ENCODE data around the gene KCP. TPM values are rescaled to one million over a fixed set of nuclear protein-coding genes. Genes with fewer than 3 reads are reported as not detected.

KCP gene
- total RNA-seq, 1 donor from 2014 or later, result 4.3 TPM

DNA sequence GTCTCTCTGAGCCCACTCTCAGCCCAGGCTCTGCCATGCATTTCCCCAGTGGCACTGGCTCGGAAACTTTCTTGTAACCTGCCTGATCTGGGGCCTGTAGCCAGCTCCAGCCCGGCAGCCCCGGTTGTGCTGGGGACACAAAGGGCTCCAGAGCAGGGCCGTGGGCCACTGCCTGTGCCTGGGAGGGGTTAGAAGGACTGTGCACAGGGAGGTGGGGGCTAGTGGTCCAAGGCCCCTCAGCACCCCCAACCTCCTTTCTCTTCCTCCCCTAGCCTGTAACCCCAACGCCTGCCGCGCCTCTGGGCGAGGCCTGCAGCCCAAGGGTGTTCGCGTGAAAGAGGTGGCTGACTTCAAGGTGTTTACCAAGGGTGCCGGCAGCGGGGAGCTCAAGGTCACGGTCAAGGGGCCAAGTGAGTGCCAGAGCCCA, 70.7 kb downstream of the KCP start:
- TF ChIP-seq, protein P1, sequence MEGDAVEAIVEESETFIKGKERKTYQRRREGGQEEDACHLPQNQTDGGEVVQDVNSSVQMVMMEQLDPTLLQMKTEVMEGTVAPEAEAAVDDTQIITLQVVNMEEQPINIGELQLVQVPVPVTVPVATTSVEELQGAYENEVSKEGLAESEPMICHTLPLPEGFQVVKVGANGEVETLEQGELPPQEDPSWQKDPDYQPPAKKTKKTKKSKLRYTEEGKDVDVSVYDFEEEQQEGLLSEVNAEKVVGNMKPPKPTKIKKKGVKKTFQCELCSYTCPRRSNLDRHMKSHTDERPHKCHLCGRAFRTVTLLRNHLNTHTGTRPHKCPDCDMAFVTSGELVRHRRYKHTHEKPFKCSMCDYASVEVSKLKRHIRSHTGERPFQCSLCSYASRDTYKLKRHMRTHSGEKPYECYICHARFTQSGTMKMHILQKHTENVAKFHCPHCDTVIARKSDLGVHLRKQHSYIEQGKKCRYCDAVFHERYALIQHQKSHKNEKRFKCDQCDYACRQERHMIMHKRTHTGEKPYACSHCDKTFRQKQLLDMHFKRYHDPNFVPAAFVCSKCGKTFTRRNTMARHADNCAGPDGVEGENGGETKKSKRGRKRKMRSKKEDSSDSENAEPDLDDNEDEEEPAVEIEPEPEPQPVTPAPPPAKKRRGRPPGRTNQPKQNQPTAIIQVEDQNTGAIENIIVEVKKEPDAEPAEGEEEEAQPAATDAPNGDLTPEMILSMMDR (IDR thresholded peaks at IDR 0.05; ENCODE audit: unreplicated experiment), result no peak
- no peak overlapping the region for H3K27ac Mint-ChIP-seq (ENCODE audit: unreplicated experiment)
- H3K4me1 Mint-ChIP-seq (ENCODE audit: unreplicated experiment), result no peaks in the 10 kb centered on the region
- no peaks in the 10 kb centered on the region for H3K9me3 Mint-ChIP-seq (ENCODE audit: unreplicated experiment)
- H3K4me3 Mint-ChIP-seq (ENCODE audit: unreplicated experiment), result no peak overlapping the region
- DNase-seq (ENCODE audit: low spot score), result no peak
- H3K27me3 Mint-ChIP-seq (ENCODE audit: unreplicated experiment), result peaks cover 13% of the 10 kb centered on the region
- H3K36me3 Mint-ChIP-seq (ENCODE audit: low read depth, unreplicated experiment), result no peaks in the 10 kb centered on the region

- Mint-ChIP-seq H3K36me3 (ENCODE audit: low read depth, unreplicated experiment) (no peaks in the 10 kb centered on the region), H3K4me1 (ENCODE audit: unreplicated experiment) (no peaks in the 10 kb centered on the region), H3K9me3 (ENCODE audit: unreplicated experiment) (no peaks in the 10 kb centered on the region), H3K27me3 (ENCODE audit: unreplicated experiment) (peaks cover 16% of the 10 kb centered on the region), H3K27ac (ENCODE audit: unreplicated experiment) (no peak overlapping the region), H3K4me3 (ENCODE audit: unreplicated experiment) (no peak overlapping the region)
- TF ChIP-seq, protein P1 (IDR thresholded peaks at IDR 0.05; ENCODE audit: unreplicated experiment), result no peak
- no peak for DNase-seq (ENCODE audit: low spot score)
Observed at GRCh38 chr7:128838981-128839731, 71.4 kb downstream of the KCP start.

- DNase-seq (ENCODE audit: low spot score), result no peak
- Mint-ChIP-seq H3K27me3 (ENCODE audit: unreplicated experiment) (peaks cover 16% of the 10 kb centered on the region), H3K4me1 (ENCODE audit: unreplicated experiment) (no peaks in the 10 kb centered on the region), H3K36me3 (ENCODE audit: low read depth, unreplicated experiment) (no peaks in the 10 kb centered on the region), H3K27ac (ENCODE audit: unreplicated experiment) (no peak overlapping the region), H3K9me3 (ENCODE audit: unreplicated experiment) (no peaks in the 10 kb centered on the region), H3K4me3 (ENCODE audit: unreplicated experiment) (no peak overlapping the region)
- TF ChIP-seq, protein P1 (IDR thresholded peaks at IDR 0.05; ENCODE audit: unreplicated experiment), result no peak
Observed at GRCh38 chr7:128838109-128838779, 72.3 kb downstream of the KCP start.

DNA sequence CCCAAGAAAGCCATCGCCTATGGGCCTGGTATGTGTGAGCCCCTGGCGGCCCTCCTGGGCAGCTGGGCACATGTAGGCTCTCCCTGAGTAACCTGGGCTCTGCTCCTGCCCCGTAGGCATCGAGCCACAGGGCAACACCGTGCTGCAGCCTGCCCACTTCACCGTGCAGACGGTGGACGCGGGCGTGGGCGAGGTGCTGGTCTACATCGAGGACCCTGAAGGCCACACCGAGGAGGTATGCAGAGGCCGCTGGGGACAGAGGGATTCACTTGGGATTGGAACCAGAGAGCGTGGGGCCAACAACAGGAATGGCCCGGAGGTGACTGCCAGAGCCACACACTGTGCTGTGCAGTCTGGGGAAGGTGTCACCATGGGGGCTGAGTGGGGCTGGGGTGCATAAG, 73.0 kb downstream of the KCP start:
- Mint-ChIP-seq H3K9me3 (ENCODE audit: unreplicated experiment) (no peaks in the 10 kb centered on the region), H3K4me3 (ENCODE audit: unreplicated experiment) (no peak overlapping the region), H3K27ac (ENCODE audit: unreplicated experiment) (no peak overlapping the region), H3K36me3 (ENCODE audit: low read depth, unreplicated experiment) (no peaks in the 10 kb centered on the region), H3K4me1 (ENCODE audit: unreplicated experiment) (no peaks in the 10 kb centered on the region), H3K27me3 (ENCODE audit: unreplicated experiment) (peaks cover 16% of the 10 kb centered on the region)
- DNase-seq (ENCODE audit: low spot score), result no peak
- TF ChIP-seq, protein P1 (IDR thresholded peaks at IDR 0.05; ENCODE audit: unreplicated experiment), result no peak

Data from endothelial cell (in vitro differentiated cells).